NCI-H2171 (cell line): Measurements from ENCODE around the gene ATG2B.

Experiments used
- DNase-seq: peaks from one replicate; lab custom pipeline; 2025; lab: John Stamatoyannopoulos, UW

ATG2B gene

DNA sequence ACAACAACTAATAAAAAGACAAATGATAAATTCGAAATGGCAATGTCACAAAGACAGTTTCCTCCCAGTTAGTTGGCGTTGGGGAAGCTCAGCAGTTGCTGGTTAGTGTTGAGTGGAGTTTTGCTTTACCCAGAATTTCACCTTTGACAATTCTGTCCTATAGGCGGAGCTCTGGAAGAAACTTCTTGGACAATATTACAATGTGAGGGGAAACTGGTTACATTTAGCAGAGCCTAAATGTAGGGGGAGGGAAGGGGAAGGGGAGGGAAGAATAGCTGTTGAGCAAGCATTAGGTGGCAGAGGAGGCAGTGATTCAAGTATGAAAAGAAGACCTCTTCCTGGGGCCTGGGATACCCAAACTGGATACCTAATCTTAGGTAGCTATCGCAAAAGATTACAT, 55.7 kb downstream of the ATG2B start:
- DNase-seq = no peak

- no peak for DNase-seq
Measured at GRCh38 chr14:96304956-96305355, 58.2 kb downstream of the ATG2B start.

- peak; percentile 16 for DNase-seq
Measured at GRCh38 chr14:96303981-96304380, 59.2 kb downstream of the ATG2B start.

DNA sequence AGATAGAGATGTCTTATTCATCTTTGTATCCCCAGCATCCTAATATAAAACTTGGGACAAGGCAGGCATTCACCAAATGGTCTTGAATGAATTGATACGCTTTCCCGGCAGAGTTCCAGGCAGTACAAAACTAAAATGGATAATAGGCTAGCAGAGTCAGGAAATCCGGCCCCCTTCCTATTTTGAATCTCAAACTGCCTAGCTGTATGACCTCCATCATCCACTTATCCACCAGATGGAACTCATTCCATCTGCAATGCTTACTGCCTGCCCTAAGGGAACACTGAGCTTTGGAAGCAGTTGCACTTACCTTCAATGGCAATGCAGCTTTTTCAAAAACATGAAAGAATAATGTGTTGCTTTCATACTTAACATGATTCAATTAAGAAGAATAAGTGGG, 63.7 kb downstream of the ATG2B start:
- DNase-seq = no peak

DNA sequence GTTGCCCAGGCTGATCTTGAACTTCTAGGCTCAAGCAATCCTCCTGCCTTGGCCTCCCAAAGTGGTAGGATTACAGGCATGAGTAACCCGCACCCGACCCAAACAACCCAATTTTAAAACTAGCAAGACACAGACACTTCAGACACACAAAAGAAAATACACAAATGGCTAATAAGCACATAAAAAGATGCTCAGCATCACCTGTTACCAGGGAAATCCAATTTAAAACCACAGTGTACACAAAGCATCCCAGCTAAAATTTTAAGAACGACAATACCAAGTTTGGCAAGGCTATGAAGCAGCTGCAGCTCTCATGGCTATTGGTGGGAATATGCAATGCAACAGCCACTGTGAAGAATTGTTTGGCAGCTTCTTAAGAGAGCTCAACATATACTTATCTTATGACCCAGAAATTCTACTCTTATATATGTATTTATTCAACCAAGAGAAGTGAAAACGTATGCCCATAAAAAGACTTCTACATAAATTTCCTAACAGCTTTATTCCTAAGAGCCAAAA, 65.1 kb downstream of the ATG2B start:
- DNase-seq = no peak

GRCh38 chr14:96297000-96297399, 66.1 kb downstream of the ATG2B start:
- peak; percentile 44 for DNase-seq

DNA sequence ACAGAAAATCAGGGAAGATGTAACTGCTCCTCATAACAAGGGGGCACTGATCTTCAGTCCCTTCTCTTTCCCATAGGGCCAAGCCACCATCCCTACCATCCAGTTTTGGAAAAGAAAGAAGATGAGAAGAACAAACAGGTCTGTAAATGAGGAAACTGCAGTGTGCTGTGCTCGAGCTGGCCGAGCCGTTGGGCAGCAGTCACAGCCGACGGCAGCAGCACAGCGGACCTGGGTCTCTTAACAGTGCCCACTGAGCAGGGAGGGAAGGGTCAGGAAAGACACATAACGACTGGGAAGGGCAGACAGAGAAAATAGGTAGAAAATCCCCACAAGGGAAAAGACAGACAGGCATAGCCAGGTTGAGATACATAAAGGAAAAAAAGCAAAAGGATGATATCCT, 68.9 kb downstream of the ATG2B start:
- DNase-seq = no peak

DNA sequence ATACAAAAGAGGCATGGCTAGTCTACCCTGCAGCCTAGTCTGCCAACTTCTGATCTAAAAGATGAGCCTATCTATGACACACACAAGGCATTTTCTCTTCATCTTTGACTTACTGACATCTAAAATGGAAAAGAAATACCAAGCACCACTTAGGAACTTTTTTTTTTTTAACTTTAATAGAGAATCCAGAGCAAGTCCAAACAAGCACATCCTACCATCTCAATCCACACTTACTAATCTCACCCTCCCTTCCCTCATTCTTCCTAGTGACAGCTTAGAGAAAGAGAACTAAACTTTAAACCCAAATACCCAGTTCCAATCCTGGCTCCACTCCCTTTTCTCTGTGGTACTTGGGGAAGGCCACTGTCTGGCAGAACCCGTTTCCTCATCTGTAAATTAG, 75.3 kb downstream of the ATG2B start:
- no peak for DNase-seq

- DNase-seq = no peak
Measured at GRCh38 chr14:96286251-96286650, 76.9 kb downstream of the ATG2B start.

GRCh38 chr14:96285667-96286066, 77.5 kb downstream of the ATG2B start:
- no peak for DNase-seq

GRCh38 chr14:96284430-96284829, 78.7 kb downstream of the ATG2B start:
- no peak for DNase-seq

DNA sequence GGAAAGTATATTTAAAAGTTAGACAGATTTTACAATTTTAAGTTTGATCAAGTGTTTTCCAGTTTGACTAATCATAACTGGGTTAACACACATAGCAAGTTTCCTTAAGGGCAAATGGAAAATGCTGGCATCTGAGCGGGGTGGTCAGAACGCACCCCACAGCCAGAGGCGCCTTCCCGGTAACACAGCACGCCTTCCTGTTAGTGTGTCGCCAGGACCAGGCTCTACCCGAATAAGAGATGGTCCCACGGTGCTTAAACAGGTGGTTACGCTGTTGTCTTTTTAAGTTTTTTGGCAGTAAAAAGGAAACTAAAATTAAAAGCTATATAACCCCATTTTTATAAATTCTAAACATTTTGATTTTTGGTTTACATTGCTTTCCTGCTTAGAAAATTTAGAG, 79.1 kb downstream of the ATG2B start:
- DNase-seq = no peak

- peak; percentile 17 for DNase-seq
Measured at GRCh38 chr14:96281486-96281885, 81.7 kb downstream of the ATG2B start.

- DNase-seq = no peak
Measured at GRCh38 chr14:96280104-96280503, 83.0 kb downstream of the ATG2B start.

- no peak for DNase-seq
Measured at GRCh38 chr14:96279564-96279963, 83.6 kb downstream of the ATG2B start.

GRCh38 chr14:96277890-96278289, 85.3 kb downstream of the ATG2B start:
- DNase-seq = no peak

DNA sequence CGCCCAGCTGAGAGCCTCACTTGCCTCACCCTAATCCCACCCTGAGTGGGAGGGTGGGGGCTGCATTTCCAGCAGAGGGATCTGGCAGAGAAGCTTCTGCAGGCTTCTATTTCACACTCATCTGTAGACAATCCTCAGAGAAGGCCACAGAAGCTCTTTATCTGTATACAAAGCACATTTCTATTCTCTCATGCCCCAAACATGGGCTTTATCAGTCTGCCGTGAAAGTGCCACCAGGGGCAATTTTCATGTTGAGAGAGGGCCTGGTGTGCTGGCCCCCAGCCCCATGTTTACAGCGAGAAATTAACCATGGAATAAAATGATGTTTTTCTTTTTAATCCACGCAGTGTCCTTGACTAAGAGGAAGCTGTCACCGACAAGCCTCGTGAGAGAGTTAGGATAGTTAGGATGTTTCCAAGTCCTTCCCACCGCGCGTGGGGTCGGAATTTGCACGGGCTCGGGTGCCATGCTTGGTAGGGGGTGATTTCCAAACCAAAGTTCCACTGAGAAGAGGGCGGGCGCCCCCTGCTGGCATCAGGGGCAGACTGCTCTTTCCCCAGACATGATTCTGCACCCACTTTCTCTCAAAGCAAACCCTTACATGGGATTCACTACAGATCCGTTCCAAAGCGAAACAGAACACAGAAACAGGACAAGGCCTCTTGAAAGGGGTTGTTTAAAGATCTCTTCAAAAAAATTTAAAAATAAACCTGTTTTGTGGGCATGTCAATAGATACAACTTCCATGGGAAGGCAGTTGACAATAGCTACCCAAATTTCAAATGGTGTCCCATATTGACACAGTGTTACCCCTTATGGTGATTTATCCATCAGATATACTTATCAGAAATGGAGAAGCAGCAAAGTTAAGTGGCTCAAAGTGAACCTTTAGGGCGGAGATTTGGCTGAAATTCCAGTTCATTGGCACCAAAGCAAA, 87.7 kb downstream of the ATG2B start:
- peak; percentile 52 for DNase-seq

- DNase-seq = no peak
Measured at GRCh38 chr14:96274543-96274942, 88.6 kb downstream of the ATG2B start.

DNA sequence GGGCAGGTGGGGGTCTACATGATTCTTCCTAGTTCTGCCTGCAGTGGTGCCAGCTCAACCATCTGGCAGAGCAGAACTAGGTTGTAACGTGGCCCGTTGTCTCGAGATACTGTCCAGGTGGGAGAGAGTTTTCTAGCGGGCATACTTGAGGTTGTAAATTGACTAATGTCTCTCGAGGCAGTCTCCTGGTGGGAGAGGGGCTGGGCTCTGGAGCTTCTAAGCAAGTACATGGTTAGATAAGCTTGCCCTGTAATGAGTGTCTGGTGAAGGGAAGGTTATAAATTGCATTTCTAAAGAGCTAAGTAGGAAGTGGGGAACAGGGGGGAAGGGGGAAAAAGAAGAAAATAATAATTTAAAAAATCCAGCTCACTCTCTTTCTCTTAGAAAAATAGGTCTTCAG, 89.0 kb downstream of the ATG2B start:
- DNase-seq = no peak

DNA sequence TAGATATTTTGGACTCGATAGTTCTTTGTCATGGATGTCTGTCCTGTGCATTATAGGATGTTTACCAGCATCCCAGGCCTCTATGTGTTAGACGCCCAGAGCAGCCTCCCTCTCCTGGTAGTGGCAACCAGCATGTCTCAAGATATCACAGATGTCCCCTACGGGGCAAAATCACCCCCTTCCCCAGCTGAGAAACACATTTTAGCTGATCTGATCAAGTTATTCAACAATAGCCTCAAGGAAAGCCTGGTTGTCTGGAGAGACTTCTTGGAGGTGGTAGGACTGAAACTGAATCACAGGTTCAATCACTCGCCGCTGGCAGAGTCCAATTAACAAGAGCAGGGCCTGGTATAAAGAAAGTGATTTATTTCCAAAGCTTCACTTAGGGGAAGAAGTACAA, 89.5 kb downstream of the ATG2B start:
- DNase-seq = no peak

- no peak for DNase-seq
Measured at GRCh38 chr14:96272777-96273473, 90.2 kb downstream of the ATG2B start.

DNA sequence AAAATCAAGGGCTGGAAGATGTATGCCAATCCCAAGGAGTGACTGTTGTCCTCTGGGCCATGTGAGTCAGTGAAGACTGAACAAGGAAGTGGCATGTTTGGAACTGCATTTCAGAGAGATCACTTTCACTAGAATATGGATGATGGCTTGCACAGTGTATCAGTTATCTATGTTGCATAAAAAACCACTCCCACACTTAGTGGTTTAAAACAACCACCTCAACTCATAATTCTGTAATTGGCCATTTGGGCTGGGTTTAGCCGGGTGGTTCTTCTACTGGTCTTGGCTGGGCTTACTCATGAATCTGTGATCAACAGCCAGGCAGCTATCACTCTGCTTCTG, 91.7 kb downstream of the ATG2B start:
- no peak for DNase-seq
